PFSK-1 (cell line): ENCODE measurements around the gene SIDT1.

Source experiments
- FOXP2 ChIP-seq: optimal IDR thresholded peaks from 2 replicates; pipeline ENCODE3; 2011; ENCODE audit warnings: borderline replicate concordance, control low read depth, inconsistent platforms; ENCODE audit not compliant: insufficient read depth; ENCODE audit errors: extremely low read length, extremely low read depth
- POLR2AphosphoS5 ChIP-seq: IDR thresholded peaks from 2 replicates; pipeline ENCODE4 v1.6.1; 2012; ENCODE audit warnings: low read depth, mild to moderate bottlenecking, control low read depth, low read length, moderate library complexity
- SIN3A ChIP-seq: IDR thresholded peaks from 2 replicates; pipeline ENCODE4 v1.6.1; 2012; ENCODE audit warnings: mild to moderate bottlenecking, low read length, moderate library complexity, borderline replicate concordance; ENCODE audit not compliant: insufficient read depth
- TAF1 ChIP-seq: IDR thresholded peaks from 2 replicates; pipeline ENCODE4 v1.6.1; 2012; ENCODE audit warnings: low read length, control low read depth, borderline replicate concordance; ENCODE audit not compliant: insufficient read depth
- TF ChIP-seq, protein P1 (sequence below), 2 experiments: IDR thresholded peaks; 2 replicates each; pipeline versions ENCODE4 v1.6.1 to v1.8.0; 2011 to 2012; ENCODE audit warnings: low read depth in 2 of 2, low read length in 2 of 2, control low read depth in 1 of 2, inconsistent platforms in 1 of 2, mild to moderate bottlenecking in 1 of 2, moderate library complexity in 1 of 2; ENCODE audit not compliant: insufficient read depth in 1 of 2

DNA sequence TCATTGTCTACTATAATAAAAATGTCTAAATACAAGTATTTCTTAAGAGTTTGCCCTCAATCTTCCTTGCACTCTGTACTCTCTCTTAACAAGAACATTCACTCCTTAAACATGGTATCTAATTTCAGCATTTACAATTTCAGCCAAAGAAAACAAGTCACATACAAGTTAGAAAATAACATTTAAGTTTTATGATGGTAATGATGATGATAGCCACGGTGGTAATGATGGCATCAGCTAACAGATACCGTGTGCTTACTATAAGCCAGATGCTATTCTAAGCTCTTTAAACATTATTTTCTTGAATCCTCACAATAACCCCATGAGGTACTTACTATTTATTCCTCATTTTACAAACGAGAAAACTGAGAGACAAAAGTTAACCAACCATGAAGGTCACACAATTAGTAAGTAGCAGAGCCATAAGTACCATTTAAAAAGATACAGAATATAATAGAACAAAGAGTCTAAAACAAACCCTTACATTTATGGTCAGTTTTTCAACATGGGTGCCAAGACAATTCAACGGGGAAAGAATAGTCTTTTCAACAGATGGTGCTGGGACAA, 24.8 kb upstream of the SIDT1 start:
- TF ChIP-seq, protein P1, sequence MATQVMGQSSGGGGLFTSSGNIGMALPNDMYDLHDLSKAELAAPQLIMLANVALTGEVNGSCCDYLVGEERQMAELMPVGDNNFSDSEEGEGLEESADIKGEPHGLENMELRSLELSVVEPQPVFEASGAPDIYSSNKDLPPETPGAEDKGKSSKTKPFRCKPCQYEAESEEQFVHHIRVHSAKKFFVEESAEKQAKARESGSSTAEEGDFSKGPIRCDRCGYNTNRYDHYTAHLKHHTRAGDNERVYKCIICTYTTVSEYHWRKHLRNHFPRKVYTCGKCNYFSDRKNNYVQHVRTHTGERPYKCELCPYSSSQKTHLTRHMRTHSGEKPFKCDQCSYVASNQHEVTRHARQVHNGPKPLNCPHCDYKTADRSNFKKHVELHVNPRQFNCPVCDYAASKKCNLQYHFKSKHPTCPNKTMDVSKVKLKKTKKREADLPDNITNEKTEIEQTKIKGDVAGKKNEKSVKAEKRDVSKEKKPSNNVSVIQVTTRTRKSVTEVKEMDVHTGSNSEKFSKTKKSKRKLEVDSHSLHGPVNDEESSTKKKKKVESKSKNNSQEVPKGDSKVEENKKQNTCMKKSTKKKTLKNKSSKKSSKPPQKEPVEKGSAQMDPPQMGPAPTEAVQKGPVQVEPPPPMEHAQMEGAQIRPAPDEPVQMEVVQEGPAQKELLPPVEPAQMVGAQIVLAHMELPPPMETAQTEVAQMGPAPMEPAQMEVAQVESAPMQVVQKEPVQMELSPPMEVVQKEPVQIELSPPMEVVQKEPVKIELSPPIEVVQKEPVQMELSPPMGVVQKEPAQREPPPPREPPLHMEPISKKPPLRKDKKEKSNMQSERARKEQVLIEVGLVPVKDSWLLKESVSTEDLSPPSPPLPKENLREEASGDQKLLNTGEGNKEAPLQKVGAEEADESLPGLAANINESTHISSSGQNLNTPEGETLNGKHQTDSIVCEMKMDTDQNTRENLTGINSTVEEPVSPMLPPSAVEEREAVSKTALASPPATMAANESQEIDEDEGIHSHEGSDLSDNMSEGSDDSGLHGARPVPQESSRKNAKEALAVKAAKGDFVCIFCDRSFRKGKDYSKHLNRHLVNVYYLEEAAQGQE (IDR thresholded peaks at IDR 0.05; ENCODE audit: insufficient read depth in 1 of 2, low read depth in 2 of 2, low read length in 2 of 2), result no peak
- TF ChIP-seq SIN3A, result no peak
- no peak for TF ChIP-seq POLR2AphosphoS5
- no peak for TF ChIP-seq TAF1
- TF ChIP-seq FOXP2, result no peak
